ENCODE data around the gene SEPTIN6.
A peak's percentile ranks its signal among the peaks of the same experiment; 100 is the strongest.

The SEPTIN6 gene

DNA sequence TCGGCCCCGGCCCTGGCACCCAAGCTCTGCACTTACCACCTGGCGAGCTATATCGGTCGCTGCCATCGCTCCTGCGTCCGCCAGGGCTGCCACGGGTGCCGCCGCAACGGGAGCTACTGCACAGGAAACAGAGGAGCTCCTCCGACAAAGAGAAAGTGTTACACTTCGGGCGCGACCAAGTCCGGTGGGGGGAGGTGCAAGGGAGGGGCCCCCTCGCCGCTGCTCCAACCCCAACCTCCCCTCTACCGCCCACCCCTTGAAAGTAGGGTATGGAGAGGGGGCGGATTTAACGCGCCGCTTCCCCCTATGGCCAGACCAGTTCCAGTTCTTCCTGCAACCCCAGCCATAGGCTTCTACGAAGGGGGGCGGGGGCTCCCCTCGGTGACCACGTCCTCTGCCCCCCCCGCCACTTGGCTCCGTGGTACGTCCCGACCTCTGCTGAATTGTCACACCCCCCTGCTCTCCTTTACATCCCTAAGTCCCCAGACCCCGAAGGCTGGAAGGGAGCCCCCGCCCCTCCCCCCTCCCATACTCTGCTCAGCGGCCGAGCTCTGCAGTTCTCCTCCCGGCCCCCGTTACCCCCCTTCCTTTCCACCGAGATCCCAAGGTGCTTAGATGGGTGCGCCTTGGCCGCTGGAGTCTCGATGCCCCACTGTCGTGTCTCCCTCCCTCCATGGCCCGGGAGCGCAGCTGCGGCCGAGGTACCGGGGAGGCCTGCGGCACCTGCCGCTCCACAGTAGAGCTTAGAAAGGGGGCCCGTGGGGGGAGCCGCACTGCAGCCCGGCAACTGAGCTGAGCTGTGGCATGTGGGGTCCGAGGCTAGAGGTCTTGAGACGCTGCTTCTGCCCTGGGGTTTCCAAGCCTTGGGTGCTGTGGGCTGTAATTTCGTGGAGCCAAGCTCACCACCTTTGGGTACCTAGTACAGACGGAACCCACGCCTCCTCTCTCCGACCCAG, at the start of gene SEPTIN6:
Gene SEPTIN6, minus strand, starts transcription at position 129 of the 956 bp plus-strand sequence. Its CDS starts 63 bp downstream, at position 66.
- peaks cover 3 to 14% (median 8%) of the 10 kb centered on the region in 5 donors for H3K27me3 ChIP-seq (ENCODE audit: control insufficient read depth in 5 of 5, insufficient read depth in 4 of 5, low read length in 5 of 5)
- peaks cover 0 to 21% (median 14%) of the 10 kb centered on the region in 5 donors for H3K4me1 ChIP-seq (ENCODE audit: control insufficient read depth in 5 of 5, insufficient read depth in 5 of 5, low read length in 5 of 5)
- H3K36me3 ChIP-seq (ENCODE audit: control insufficient read depth in 5 of 5, insufficient read depth in 5 of 5, low read length in 5 of 5), result no peaks in the 10 kb centered on the region
- peak within 1 kb of the TSS; percentile 65 to 81 (median 73) for H3K4me3 ChIP-seq (ENCODE audit: low read depth in 1 of 5, low read length in 5 of 5)
- H3K9me3 ChIP-seq (ENCODE audit: control insufficient read depth in 5 of 5, low read length in 5 of 5), result no peaks in the 10 kb centered on the region
- H3K9ac ChIP-seq (ENCODE audit: low read length in 5 of 5), result peak within 1 kb of the TSS in 2 of 5 donors; percentile 51 to 52
- peak within 1 kb of the TSS; percentile 16 for H3K27ac ChIP-seq (ENCODE audit: low read depth, low read length)

DNA sequence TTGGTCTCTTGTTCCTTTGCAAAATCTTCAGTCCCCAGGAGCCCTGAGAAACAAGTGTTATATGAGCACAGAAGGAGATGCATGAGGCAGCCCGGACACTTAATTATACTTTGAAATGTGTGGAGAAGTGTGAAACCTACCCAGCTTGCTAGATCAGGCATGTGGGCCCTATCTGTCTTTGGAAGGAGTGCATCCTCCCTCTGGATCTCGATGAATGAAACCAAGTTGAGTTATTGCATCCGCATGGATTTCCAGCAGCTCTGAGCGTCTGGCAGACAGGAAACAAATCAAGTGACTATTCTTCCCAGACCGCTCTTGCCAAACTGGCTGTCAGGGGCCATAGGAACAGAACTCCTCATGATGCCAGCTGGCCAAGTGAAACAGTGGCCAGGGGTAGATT, 45.8 kb upstream of the SEPTIN6 start:
- Histone ChIP-seq H3K4me3 (ENCODE audit: low read depth in 1 of 5, low read length in 5 of 5) (no peak overlapping the region), H3K4me1 (ENCODE audit: control insufficient read depth in 5 of 5, insufficient read depth in 5 of 5, low read length in 5 of 5) (peaks cover 0 to 12% (median 0%) of the 10 kb centered on the region in 5 donors), H3K9me3 (ENCODE audit: control insufficient read depth in 5 of 5, low read length in 5 of 5) (no peaks in the 10 kb centered on the region), H3K9ac (ENCODE audit: low read length in 5 of 5) (no peak overlapping the region), H3K27ac (ENCODE audit: low read depth, low read length) (no peak overlapping the region), H3K27me3 (ENCODE audit: control insufficient read depth in 5 of 5, insufficient read depth in 4 of 5, low read length in 5 of 5) (peaks cover 2 to 10% (median 3%) of the 10 kb centered on the region in 5 donors), H3K36me3 (ENCODE audit: control insufficient read depth in 5 of 5, insufficient read depth in 5 of 5, low read length in 5 of 5) (no peaks in the 10 kb centered on the region)

DNA sequence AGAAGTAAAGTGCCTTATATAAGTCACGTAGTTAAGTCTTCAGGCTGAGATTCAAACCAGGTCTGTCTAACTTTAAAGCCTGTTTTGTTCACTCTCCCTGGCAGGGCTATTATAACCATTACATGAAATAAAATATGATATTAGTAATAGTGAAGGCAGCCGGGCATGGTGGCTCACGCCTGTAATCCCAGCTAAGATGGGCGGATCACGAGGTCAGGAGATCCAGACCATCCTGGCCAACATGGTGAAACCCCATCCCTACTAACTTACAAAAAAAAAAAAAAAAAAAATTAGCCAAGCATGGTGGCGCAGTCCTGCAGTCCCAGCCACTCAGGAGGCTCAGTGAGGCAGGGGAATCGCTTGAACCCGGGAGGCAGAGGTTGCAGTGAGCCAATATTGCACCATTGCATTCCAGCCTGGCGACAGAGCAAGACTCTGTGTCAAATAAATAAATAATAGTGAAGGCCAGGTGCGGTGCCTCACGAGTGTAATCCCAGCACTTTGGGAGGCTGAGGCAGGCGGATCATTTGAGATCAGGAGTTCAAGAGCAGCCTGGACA, 43.3 kb upstream of the SEPTIN6 start:
- no peaks in the 10 kb centered on the region for H3K36me3 ChIP-seq (ENCODE audit: control insufficient read depth in 5 of 5, insufficient read depth in 5 of 5, low read length in 5 of 5)
- no peak overlapping the region for H3K27ac ChIP-seq (ENCODE audit: low read depth, low read length)
- H3K9ac ChIP-seq (ENCODE audit: low read length in 5 of 5), result no peak overlapping the region
- no peaks in the 10 kb centered on the region for H3K9me3 ChIP-seq (ENCODE audit: control insufficient read depth in 5 of 5, low read length in 5 of 5)
- H3K4me1 ChIP-seq (ENCODE audit: control insufficient read depth in 5 of 5, insufficient read depth in 5 of 5, low read length in 5 of 5), result peaks cover 0 to 12% (median 0%) of the 10 kb centered on the region in 5 donors
- H3K4me3 ChIP-seq (ENCODE audit: low read depth in 1 of 5, low read length in 5 of 5), result no peak overlapping the region
- peaks cover 3 to 13% (median 6%) of the 10 kb centered on the region in 5 donors for H3K27me3 ChIP-seq (ENCODE audit: control insufficient read depth in 5 of 5, insufficient read depth in 4 of 5, low read length in 5 of 5)

DNA sequence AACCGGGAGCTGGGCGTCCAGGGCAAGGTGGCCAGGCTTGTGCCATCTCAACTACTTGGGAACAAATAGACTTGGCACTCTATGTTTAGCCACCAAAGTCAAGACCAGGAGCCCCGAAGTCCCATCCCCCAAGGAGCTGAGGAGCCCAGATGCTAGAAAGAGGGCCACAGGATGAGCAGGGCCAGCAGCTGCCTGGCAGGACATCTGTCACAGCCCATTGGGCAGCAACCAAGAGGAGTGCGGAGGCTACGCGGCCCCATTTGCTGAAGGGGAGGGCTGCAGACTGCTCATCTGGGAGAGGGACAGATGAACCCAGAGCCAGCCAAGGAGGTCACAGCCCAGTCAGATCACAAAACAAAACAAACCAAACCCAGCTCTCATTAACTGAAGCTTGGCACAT, 42.5 kb upstream of the SEPTIN6 start:
- no peaks in the 10 kb centered on the region for H3K9me3 ChIP-seq (ENCODE audit: control insufficient read depth in 5 of 5, low read length in 5 of 5)
- H3K4me3 ChIP-seq (ENCODE audit: low read depth in 1 of 5, low read length in 5 of 5), result no peak overlapping the region
- H3K27ac ChIP-seq (ENCODE audit: low read depth, low read length), result no peak overlapping the region
- H3K27me3 ChIP-seq (ENCODE audit: control insufficient read depth in 5 of 5, insufficient read depth in 4 of 5, low read length in 5 of 5), result peaks cover 3 to 13% (median 7%) of the 10 kb centered on the region in 5 donors
- no peak overlapping the region for H3K9ac ChIP-seq (ENCODE audit: low read length in 5 of 5)
- H3K4me1 ChIP-seq (ENCODE audit: control insufficient read depth in 5 of 5, insufficient read depth in 5 of 5, low read length in 5 of 5), result peaks cover 0 to 12% (median 0%) of the 10 kb centered on the region in 5 donors
- no peaks in the 10 kb centered on the region for H3K36me3 ChIP-seq (ENCODE audit: control insufficient read depth in 5 of 5, insufficient read depth in 5 of 5, low read length in 5 of 5)

DNA sequence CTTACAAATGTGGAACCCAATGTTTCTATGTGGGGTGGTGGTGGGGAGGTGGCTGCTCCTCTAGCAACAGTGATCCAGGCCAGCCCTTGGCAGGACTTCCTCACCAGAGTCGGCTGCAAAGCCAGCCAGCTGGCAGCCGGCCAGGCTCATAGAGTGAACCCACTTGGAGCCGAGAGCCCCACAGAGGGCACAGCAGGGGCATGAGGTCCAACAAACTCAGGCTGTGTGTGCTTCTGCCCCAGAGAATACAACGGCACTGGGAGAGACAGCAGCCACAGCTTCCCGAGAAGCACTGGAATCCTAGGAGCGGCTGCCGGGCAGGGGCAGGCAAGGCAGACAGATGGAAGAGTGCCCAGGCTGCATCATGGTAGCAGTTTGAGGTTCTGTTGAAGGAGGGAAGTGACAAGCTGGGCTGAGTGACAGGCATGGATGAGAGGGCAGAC, 42.0 kb upstream of the SEPTIN6 start:
- Histone ChIP-seq H3K9ac (ENCODE audit: low read length in 5 of 5) (no peak overlapping the region), H3K9me3 (ENCODE audit: control insufficient read depth in 5 of 5, low read length in 5 of 5) (no peaks in the 10 kb centered on the region), H3K4me3 (ENCODE audit: low read depth in 1 of 5, low read length in 5 of 5) (no peak overlapping the region), H3K4me1 (ENCODE audit: control insufficient read depth in 5 of 5, insufficient read depth in 5 of 5, low read length in 5 of 5) (peaks cover 0 to 12% (median 0%) of the 10 kb centered on the region in 5 donors), H3K27me3 (ENCODE audit: control insufficient read depth in 5 of 5, insufficient read depth in 4 of 5, low read length in 5 of 5) (peaks cover 3 to 13% (median 7%) of the 10 kb centered on the region in 5 donors), H3K27ac (ENCODE audit: low read depth, low read length) (no peak overlapping the region), H3K36me3 (ENCODE audit: control insufficient read depth in 5 of 5, insufficient read depth in 5 of 5, low read length in 5 of 5) (no peaks in the 10 kb centered on the region)

DNA sequence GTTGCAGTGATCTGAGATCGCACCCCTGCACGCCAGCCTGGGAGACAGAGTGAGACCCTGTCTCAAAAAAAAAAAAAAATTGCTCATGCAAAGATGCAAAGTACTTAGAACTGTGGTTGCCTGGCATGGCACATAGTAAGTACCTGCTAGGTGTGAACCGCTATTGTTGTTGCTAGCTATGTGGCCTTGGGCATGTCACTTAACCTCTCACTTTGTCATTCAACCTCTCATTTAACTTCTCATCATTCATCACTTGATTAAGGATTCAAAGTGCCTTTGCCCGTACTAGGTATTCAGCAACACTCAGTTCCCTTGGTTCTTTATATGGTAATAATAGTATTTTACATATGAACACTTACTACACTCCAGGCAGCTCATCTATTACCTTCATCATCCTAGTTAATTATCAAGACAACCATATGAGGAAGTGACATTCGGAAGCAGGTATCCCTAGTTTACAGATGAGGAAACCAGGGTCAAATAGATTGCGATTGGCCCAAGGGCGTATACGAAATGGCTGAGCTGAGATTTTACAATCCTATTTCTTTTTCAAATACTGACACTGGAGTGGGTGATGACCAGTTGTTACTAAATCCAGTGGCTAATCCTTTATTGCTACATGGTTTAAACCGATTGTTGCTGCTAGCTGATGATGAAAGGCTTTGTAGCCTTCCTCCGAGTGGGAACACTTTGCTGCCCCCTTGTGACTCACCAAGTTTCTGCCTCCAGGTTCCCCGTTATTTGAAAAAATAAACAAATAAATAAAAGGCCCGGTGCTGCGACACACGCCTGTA, 36.6 kb upstream of the SEPTIN6 start:
- no peak overlapping the region for H3K4me3 ChIP-seq (ENCODE audit: low read depth in 1 of 5, low read length in 5 of 5)
- H3K9me3 ChIP-seq (ENCODE audit: control insufficient read depth in 5 of 5, low read length in 5 of 5), result no peaks in the 10 kb centered on the region
- peaks cover 3 to 12% (median 4%) of the 10 kb centered on the region in 5 donors for H3K27me3 ChIP-seq (ENCODE audit: control insufficient read depth in 5 of 5, insufficient read depth in 4 of 5, low read length in 5 of 5)
- peaks cover 0 to 2% (median 0%) of the 10 kb centered on the region in 5 donors for H3K4me1 ChIP-seq (ENCODE audit: control insufficient read depth in 5 of 5, insufficient read depth in 5 of 5, low read length in 5 of 5)
- H3K27ac ChIP-seq (ENCODE audit: low read depth, low read length), result no peak overlapping the region
- no peaks in the 10 kb centered on the region for H3K36me3 ChIP-seq (ENCODE audit: control insufficient read depth in 5 of 5, insufficient read depth in 5 of 5, low read length in 5 of 5)
- H3K9ac ChIP-seq (ENCODE audit: low read length in 5 of 5), result no peak overlapping the region

DNA sequence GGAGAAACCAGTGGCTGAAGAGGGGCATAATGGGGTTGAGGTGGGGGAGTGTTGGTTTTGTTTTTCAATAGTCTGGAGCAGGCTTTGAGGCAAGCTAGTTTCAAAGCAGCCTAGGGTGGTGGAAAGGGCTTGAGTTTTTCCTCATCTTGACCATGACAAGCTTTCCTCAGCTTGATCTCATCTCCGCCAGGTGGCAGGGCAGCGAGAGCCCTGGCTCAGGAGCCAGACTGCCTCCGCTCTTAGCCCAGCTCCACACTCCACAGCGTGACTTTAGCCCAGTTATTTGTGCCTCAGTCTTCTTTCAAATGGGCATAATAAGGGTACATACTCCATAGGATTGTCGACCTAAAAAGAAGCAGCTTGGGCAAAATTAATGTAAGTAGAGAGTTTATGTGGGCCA, 35.5 kb upstream of the SEPTIN6 start:
- Histone ChIP-seq H3K4me3 (ENCODE audit: low read depth in 1 of 5, low read length in 5 of 5) (no peak overlapping the region), H3K9me3 (ENCODE audit: control insufficient read depth in 5 of 5, low read length in 5 of 5) (no peaks in the 10 kb centered on the region), H3K9ac (ENCODE audit: low read length in 5 of 5) (no peak overlapping the region), H3K4me1 (ENCODE audit: control insufficient read depth in 5 of 5, insufficient read depth in 5 of 5, low read length in 5 of 5) (no peaks in the 10 kb centered on the region), H3K27me3 (ENCODE audit: control insufficient read depth in 5 of 5, insufficient read depth in 4 of 5, low read length in 5 of 5) (peaks cover 3 to 12% (median 4%) of the 10 kb centered on the region in 5 donors), H3K27ac (ENCODE audit: low read depth, low read length) (no peak overlapping the region), H3K36me3 (ENCODE audit: control insufficient read depth in 5 of 5, insufficient read depth in 5 of 5, low read length in 5 of 5) (no peaks in the 10 kb centered on the region)

DNA sequence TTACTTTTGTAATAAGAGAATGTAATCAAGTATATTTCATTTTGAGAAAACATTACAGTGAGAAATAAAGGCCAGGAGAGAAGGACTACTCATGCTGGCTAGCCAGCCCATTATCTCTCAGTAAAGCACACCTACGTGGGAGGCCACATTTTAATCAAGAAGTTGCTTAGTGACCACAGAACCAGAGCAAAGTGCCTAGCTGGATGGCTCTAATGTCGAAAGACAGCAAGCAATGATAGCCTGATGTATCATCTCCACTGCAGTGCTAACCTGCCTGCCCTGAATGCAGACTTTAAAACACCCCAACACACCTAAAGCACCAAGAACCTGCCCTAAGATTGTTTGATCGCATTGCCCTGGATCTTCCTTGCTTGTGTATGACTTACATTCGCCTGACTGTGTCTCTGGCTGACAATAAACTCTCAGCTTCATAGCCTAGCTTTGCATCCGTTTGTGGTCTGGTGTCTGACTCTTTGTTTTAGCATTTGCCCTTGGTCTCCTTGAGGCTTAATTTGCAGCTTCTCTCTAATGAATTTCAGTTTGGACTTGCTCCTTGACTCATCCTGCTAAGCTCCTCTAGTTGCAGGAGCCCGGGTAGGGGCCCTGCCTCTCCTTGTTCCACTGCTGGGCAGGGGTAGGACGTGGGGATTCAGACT, 34.1 kb upstream of the SEPTIN6 start:
- Histone ChIP-seq H3K4me3 (ENCODE audit: low read depth in 1 of 5, low read length in 5 of 5) (no peak overlapping the region), H3K4me1 (ENCODE audit: control insufficient read depth in 5 of 5, insufficient read depth in 5 of 5, low read length in 5 of 5) (no peaks in the 10 kb centered on the region), H3K27me3 (ENCODE audit: control insufficient read depth in 5 of 5, insufficient read depth in 4 of 5, low read length in 5 of 5) (peaks cover 2 to 11% (median 4%) of the 10 kb centered on the region in 5 donors), H3K9me3 (ENCODE audit: control insufficient read depth in 5 of 5, low read length in 5 of 5) (no peaks in the 10 kb centered on the region), H3K36me3 (ENCODE audit: control insufficient read depth in 5 of 5, insufficient read depth in 5 of 5, low read length in 5 of 5) (no peaks in the 10 kb centered on the region), H3K9ac (ENCODE audit: low read length in 5 of 5) (no peak overlapping the region), H3K27ac (ENCODE audit: low read depth, low read length) (no peak overlapping the region)

DNA sequence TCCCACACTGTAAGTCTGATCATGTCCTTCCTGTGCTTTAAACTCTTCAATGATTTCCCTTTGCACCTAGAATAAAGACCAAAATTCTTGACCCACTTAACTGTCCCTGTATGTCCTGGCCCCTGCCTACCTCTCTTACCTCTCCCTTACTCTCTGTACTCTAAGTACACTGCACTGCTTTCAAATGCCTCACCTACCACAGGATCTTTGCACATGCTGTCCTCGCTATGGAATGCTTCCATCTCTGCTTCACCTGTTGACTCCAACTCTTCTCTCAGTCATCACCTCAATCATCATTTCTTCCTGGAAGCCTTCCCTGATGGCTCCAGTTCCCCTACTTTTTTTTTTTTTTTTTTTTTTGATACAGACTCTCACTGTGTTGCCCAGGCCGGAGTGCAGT, 29.0 kb upstream of the SEPTIN6 start:
- H3K36me3 ChIP-seq (ENCODE audit: control insufficient read depth in 5 of 5, insufficient read depth in 5 of 5, low read length in 5 of 5), result no peaks in the 10 kb centered on the region
- H3K9ac ChIP-seq (ENCODE audit: low read length in 5 of 5), result no peak overlapping the region
- no peaks in the 10 kb centered on the region for H3K4me1 ChIP-seq (ENCODE audit: control insufficient read depth in 5 of 5, insufficient read depth in 5 of 5, low read length in 5 of 5)
- H3K27me3 ChIP-seq (ENCODE audit: control insufficient read depth in 5 of 5, insufficient read depth in 4 of 5, low read length in 5 of 5), result peaks cover 0 to under 1% (median 0%) of the 10 kb centered on the region in 5 donors
- no peak overlapping the region for H3K4me3 ChIP-seq (ENCODE audit: low read depth in 1 of 5, low read length in 5 of 5)
- no peak overlapping the region for H3K27ac ChIP-seq (ENCODE audit: low read depth, low read length)
- H3K9me3 ChIP-seq (ENCODE audit: control insufficient read depth in 5 of 5, low read length in 5 of 5), result peaks cover 0 to 4% (median 0%) of the 10 kb centered on the region in 5 donors
